GM20431 (cell line): ENCODE data around the gene MEMO1.
"Not testable (repeated sequence)": the region's sequence is repeated elsewhere in the genome, so short reads cannot be mapped to it uniquely, and the experiment has no call there.

Experiments
- in situ Hi-C: fragments of 300-500 bp; cut with MseI, MboI; formaldehyde crosslinking; loops from one replicate; pipeline ENCODE4 v1.15.0; 2020; ENCODE audit warnings: low sequenced_read_pairs; ENCODE audit not compliant: unreplicated experiment

MEMO1 gene

GRCh38 chr2:31999438-31999837 lies 11.4 kb downstream of the MEMO1 start:
- in situ Hi-C loops = no loop called here

- in situ Hi-C loops = no loop called here
Measured at GRCh38 chr2:31998731-31999383, 12.0 kb downstream of the MEMO1 start.

GRCh38 chr2:31997653-31998052 lies 13.2 kb downstream of the MEMO1 start:
- in situ Hi-C loops = no loop called here

GRCh38 chr2:31996571-31997150 lies 14.1 kb downstream of the MEMO1 start:
- in situ Hi-C loops = no loop called here

- in situ Hi-C loops = no loop called here
Measured at GRCh38 chr2:31992934-31993333, 17.9 kb downstream of the MEMO1 start.

- in situ Hi-C loops = no loop called here
Measured at GRCh38 chr2:31992025-31992579, 18.7 kb downstream of the MEMO1 start.

GRCh38 chr2:31989946-31990345 lies 20.9 kb downstream of the MEMO1 start:
- in situ Hi-C loops = no loop called here

GRCh38 chr2:31987454-31988220 lies 23.2 kb downstream of the MEMO1 start:
- in situ Hi-C loops = no loop called here

GRCh38 chr2:31986906-31987305 lies 23.9 kb downstream of the MEMO1 start:
- in situ Hi-C loops = no loop called here

- in situ Hi-C loops = no loop called here
Measured at GRCh38 chr2:31983762-31984467, 26.9 kb downstream of the MEMO1 start.

- in situ Hi-C loops = no loop called here
Measured at GRCh38 chr2:31980674-31981356, 30.0 kb downstream of the MEMO1 start.

GRCh38 chr2:31979956-31980355 lies 30.9 kb downstream of the MEMO1 start:
- in situ Hi-C loops = no loop called here

GRCh38 chr2:31979018-31979417 lies 31.8 kb downstream of the MEMO1 start:
- in situ Hi-C loops = no loop called here

GRCh38 chr2:31978436-31978835 lies 32.4 kb downstream of the MEMO1 start:
- in situ Hi-C loops = no loop called here

- in situ Hi-C loops = no loop called here
Measured at GRCh38 chr2:31973665-31974064, 37.1 kb downstream of the MEMO1 start.

- in situ Hi-C loops = no loop called here
Measured at GRCh38 chr2:31972059-31972458, 38.7 kb downstream of the MEMO1 start.

GRCh38 chr2:31969178-31969577 lies 41.6 kb downstream of the MEMO1 start:
- in situ Hi-C loops = no loop called here

- in situ Hi-C loops = no loop called here
Measured at GRCh38 chr2:31967790-31968189, 43.0 kb downstream of the MEMO1 start.

- in situ Hi-C loops = not testable (repeated sequence)
Measured at GRCh38 chr2:31966402-31966801, 44.4 kb downstream of the MEMO1 start.

GRCh38 chr2:31965094-31965493 lies 45.7 kb downstream of the MEMO1 start:
- in situ Hi-C loops = no loop called here
